NOMO-1 (cell line): ENCODE measurements around the gene ADAMTS17.

Experiments used
- DNase-seq, 2 experiments: peaks; one replicate each; lab custom pipeline; 2025; ENCODE audit not compliant: unreplicated experiment in 2 of 2; lab: John Stamatoyannopoulos, UW

The ADAMTS17 gene

GRCh38 chr15:100281096-100281917 lies 60.5 kb downstream of the ADAMTS17 start:
- DNase-seq: no peak

GRCh38 chr15:100279849-100280248 lies 61.9 kb downstream of the ADAMTS17 start:
- DNase-seq: no peak

GRCh38 chr15:100279446-100279845 lies 62.3 kb downstream of the ADAMTS17 start:
- no peak for DNase-seq

- DNase-seq: no peak
Observed at GRCh38 chr15:100278596-100279380, 63.0 kb downstream of the ADAMTS17 start.

GRCh38 chr15:100277087-100277855 lies 64.5 kb downstream of the ADAMTS17 start:
- DNase-seq: no peak

GRCh38 chr15:100276506-100276905 lies 65.3 kb downstream of the ADAMTS17 start:
- DNase-seq: no peak

GRCh38 chr15:100275641-100276040 lies 66.1 kb downstream of the ADAMTS17 start:
- no peak for DNase-seq

GRCh38 chr15:100269831-100270230 lies 71.9 kb downstream of the ADAMTS17 start:
- DNase-seq: no peak

- no peak for DNase-seq
Observed at GRCh38 chr15:100266166-100266565, 75.6 kb downstream of the ADAMTS17 start.

GRCh38 chr15:100265641-100266035 lies 76.1 kb downstream of the ADAMTS17 start:
- no peak for DNase-seq

- no peak for DNase-seq
Observed at GRCh38 chr15:100264994-100265640, 76.7 kb downstream of the ADAMTS17 start.

GRCh38 chr15:100263721-100264455 lies 77.9 kb downstream of the ADAMTS17 start:
- DNase-seq: no peak

- DNase-seq: no peak
Observed at GRCh38 chr15:100263031-100263430, 78.7 kb downstream of the ADAMTS17 start.

GRCh38 chr15:100261302-100262240 lies 80.2 kb downstream of the ADAMTS17 start:
- no peak for DNase-seq

GRCh38 chr15:100259266-100259665 lies 82.5 kb downstream of the ADAMTS17 start:
- DNase-seq: no peak

- no peak for DNase-seq
Observed at GRCh38 chr15:100256970-100257650, 84.7 kb downstream of the ADAMTS17 start.

- DNase-seq: no peak
Observed at GRCh38 chr15:100256101-100256969, 85.4 kb downstream of the ADAMTS17 start.
